GM12892 (cell line): Measurements from ENCODE around the gene NENF.

ENCODE experiments used
- POLR2A ChIP-seq: IDR thresholded peaks from 2 replicates; pipeline ENCODE4 v1.6.1; 2011; ENCODE audit warnings: low read depth, low read length, control low read depth
- POLR2AphosphoS5 ChIP-seq: IDR thresholded peaks from 2 replicates; pipeline ENCODE4 v1.6.1; 2011; ENCODE audit warnings: low read depth, low read length, control low read depth

DNA sequence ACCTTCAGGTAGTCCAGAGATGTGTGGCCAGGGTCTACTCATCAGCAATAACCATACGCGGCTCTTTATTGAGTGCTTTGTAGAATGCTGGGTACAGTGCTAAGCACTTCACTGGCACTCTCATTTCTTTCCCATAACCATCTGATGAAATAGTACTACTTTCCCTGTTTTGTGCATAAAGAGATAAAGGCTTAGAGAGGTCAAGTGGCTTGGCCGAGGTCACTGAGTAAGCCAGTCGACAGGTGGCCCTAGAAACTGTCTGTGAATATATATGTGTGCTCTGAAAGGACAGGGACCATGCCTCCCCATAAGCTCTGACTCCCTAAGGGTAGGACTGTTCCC lies 52.8 kb downstream of the NENF start:
- TF ChIP-seq POLR2A = no peak
- TF ChIP-seq POLR2AphosphoS5 = no peak
